ENCODE measurements around the gene SLC40A1. TPM values are rescaled to one million over a fixed set of nuclear protein-coding genes. Genes with fewer than 3 reads are reported as not detected.

Gene SLC40A1
- total RNA-seq, 1 experiment from 2014 or later, result 109 TPM

DNA sequence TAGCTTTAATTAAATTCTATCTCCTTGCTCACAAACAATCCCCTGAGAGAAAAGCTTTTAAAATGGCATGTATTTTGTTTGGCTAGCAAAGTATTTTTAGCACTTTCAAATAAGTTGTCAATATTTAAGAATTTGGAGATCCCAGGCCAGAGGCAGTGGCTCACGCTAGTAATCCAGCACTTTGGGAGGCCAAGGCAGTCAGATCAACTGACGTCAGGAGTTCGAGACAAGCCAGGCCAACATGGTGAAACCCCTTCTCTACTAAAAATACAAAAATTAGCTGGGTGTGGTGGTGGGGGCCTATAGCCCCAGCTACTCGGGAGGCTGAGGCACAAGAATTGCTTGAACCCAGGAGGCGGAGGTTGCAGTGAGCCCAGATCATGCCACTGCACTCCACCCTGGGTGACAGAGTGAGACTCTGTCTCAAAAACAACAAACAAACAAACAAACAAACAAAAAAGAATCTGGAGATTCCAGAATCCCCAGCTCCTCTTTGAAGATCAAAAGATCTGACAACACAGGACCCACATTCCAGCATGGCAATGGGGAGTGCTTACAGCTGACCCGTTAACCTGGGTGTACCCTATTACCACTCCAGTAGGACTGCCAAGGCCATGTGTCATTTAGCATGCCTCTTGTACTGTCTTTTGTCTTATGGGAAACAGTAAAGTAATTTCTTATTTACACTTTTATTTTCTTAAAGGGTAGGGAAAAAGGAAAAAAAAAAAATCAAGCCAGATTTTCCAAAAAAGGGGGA, 21.9 kb downstream of the SLC40A1 start:
- H3K4me1 ChIP-seq, result peaks cover 80% of the 10 kb centered on the region
- CTCF ChIA-PET, result no interaction called here
- POLR2A ChIA-PET, result interaction anchor here (1.1 kb wide), 1 partner anchor 22 kb away, joined by 5 read pairs; the partner anchor contains the start of gene SLC40A1
- no peaks in the 10 kb centered on the region for H3K27me3 ChIP-seq (replicated peaks; ENCODE audit: control insufficient read depth, insufficient read depth, low read length)
- peaks cover 2% of the 10 kb centered on the region; the same call in 1 of the 2 replicates for H3K36me3 ChIP-seq (ENCODE audit: control insufficient read depth, insufficient read depth, low read length)
- no peaks in the 10 kb centered on the region for H3K9me3 ChIP-seq
- TF ChIP-seq, protein P1, sequence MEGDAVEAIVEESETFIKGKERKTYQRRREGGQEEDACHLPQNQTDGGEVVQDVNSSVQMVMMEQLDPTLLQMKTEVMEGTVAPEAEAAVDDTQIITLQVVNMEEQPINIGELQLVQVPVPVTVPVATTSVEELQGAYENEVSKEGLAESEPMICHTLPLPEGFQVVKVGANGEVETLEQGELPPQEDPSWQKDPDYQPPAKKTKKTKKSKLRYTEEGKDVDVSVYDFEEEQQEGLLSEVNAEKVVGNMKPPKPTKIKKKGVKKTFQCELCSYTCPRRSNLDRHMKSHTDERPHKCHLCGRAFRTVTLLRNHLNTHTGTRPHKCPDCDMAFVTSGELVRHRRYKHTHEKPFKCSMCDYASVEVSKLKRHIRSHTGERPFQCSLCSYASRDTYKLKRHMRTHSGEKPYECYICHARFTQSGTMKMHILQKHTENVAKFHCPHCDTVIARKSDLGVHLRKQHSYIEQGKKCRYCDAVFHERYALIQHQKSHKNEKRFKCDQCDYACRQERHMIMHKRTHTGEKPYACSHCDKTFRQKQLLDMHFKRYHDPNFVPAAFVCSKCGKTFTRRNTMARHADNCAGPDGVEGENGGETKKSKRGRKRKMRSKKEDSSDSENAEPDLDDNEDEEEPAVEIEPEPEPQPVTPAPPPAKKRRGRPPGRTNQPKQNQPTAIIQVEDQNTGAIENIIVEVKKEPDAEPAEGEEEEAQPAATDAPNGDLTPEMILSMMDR (IDR thresholded peaks at IDR 0.05; ENCODE audit: insufficient read depth in 1 of 2, low read depth in 1 of 2, low read length in 1 of 2, severe bottlenecking in 1 of 2, unreplicated experiment in 1 of 2), result no peak
- BruUV-seq (replicated peaks), result no TSS peak
- no peaks in the 10 kb centered on the region for H3K9me3 Mint-ChIP-seq (ENCODE audit: unreplicated experiment)
- no peaks in the 10 kb centered on the region for H3K27me3 Mint-ChIP-seq (ENCODE audit: insufficient read depth, unreplicated experiment)
- no peak overlapping the region for H3K4me3 ChIP-seq (ENCODE audit: low read depth, low read length)
- intact Hi-C loops (cut with micrococcal nuclease; ENCODE audit: unreplicated experiment), result no loop called here
- no peak overlapping the region for H3K4me3 Mint-ChIP-seq (ENCODE audit: unreplicated experiment)
- H3K36me3 Mint-ChIP-seq (ENCODE audit: insufficient read depth, unreplicated experiment), result peaks cover 20% of the 10 kb centered on the region
- peak overlapping the region; percentile 42 for H3K27ac Mint-ChIP-seq (ENCODE audit: unreplicated experiment)
- peaks cover 38% of the 10 kb centered on the region for H3K4me1 Mint-ChIP-seq (ENCODE audit: low read depth, unreplicated experiment)
- no peak for DNase-seq

DNA sequence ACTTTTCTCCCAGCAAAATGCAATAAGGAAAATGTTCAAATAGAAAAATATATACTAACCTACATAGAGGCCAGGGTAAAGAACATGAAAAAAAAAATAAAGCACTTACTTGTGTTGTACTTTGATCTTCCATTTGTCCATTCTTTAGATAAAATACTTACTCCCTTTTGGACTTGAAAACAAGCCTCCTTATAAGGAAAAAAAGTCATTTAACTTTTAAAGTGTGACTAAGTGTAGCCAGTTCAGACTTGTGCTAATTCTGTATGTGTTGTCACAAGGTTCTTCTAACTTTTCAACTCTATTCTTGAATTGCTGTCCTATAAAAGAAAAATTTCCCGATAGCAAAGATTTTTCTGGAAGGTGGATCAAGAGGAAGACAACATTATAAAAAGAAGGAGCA, 23.2 kb downstream of the SLC40A1 start:
- TF ChIP-seq, protein P1 (IDR thresholded peaks at IDR 0.05; ENCODE audit: insufficient read depth in 1 of 2, low read depth in 1 of 2, low read length in 1 of 2, severe bottlenecking in 1 of 2, unreplicated experiment in 1 of 2), result no peak
- ChIA-PET POLR2A (no interaction called here), CTCF (no interaction called here)
- Mint-ChIP-seq H3K4me3 (ENCODE audit: unreplicated experiment) (no peak overlapping the region), H3K27me3 (ENCODE audit: insufficient read depth, unreplicated experiment) (no peaks in the 10 kb centered on the region), H3K4me1 (ENCODE audit: low read depth, unreplicated experiment) (peaks cover 45% of the 10 kb centered on the region), H3K9me3 (ENCODE audit: unreplicated experiment) (no peaks in the 10 kb centered on the region), H3K27ac (ENCODE audit: unreplicated experiment) (peak overlapping the region; percentile 42), H3K36me3 (ENCODE audit: insufficient read depth, unreplicated experiment) (peaks cover 17% of the 10 kb centered on the region)
- Histone ChIP-seq H3K36me3 (ENCODE audit: control insufficient read depth, insufficient read depth, low read length) (peaks cover 2% of the 10 kb centered on the region; the same call in 1 of the 2 replicates), H3K4me3 (ENCODE audit: low read depth, low read length) (no peak overlapping the region), H3K9me3 (no peaks in the 10 kb centered on the region), H3K4me1 (peaks cover 93% of the 10 kb centered on the region), H3K27me3 (replicated peaks; ENCODE audit: control insufficient read depth, insufficient read depth, low read length) (no peaks in the 10 kb centered on the region)
- DNase-seq, result no peak
- intact Hi-C loops (cut with micrococcal nuclease; ENCODE audit: unreplicated experiment), result no loop called here
- no TSS peak for BruUV-seq (replicated peaks)

DNA sequence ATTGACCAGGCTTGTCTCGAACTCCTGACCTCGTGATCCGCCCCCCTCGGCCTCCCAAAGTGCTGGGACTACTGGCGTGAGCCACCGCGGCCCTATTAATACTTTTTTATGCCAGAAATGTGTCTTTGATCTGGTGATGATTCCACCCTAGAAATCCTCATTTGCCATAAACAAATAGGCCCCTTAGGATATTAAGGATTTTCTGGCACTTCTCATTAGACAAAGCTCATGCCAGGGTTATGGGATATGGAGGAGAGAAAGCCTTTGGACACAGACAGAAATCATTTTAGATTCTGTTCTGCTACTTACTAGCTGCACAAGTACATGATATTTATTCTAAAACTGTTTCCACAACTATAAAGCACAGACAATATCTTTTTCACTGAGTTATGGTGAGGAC, 24.1 kb downstream of the SLC40A1 start:
- H3K36me3 Mint-ChIP-seq (ENCODE audit: insufficient read depth, unreplicated experiment), result peaks cover 12% of the 10 kb centered on the region
- ChIA-PET POLR2A (interaction anchor here (2.4 kb wide), 1 partner anchor 23 kb away, joined by 14 read pairs; the partner anchor contains the start of gene SLC40A1), CTCF (no interaction called here)
- H3K4me3 Mint-ChIP-seq (ENCODE audit: unreplicated experiment), result no peak overlapping the region
- intact Hi-C loops (cut with micrococcal nuclease; ENCODE audit: unreplicated experiment), result no loop called here
- peaks cover 45% of the 10 kb centered on the region for H3K4me1 Mint-ChIP-seq (ENCODE audit: low read depth, unreplicated experiment)
- H3K27me3 ChIP-seq (replicated peaks; ENCODE audit: control insufficient read depth, insufficient read depth, low read length), result no peaks in the 10 kb centered on the region
- TF ChIP-seq, protein P1 (IDR thresholded peaks at IDR 0.05; ENCODE audit: insufficient read depth in 1 of 2, low read depth in 1 of 2, low read length in 1 of 2, severe bottlenecking in 1 of 2, unreplicated experiment in 1 of 2), result no peak
- peak overlapping the region; percentile 70 for H3K27ac Mint-ChIP-seq (ENCODE audit: unreplicated experiment)
- H3K9me3 ChIP-seq, result no peaks in the 10 kb centered on the region
- no TSS peak for BruUV-seq (replicated peaks)
- no peak for DNase-seq
- H3K9me3 Mint-ChIP-seq (ENCODE audit: unreplicated experiment), result no peaks in the 10 kb centered on the region
- H3K27me3 Mint-ChIP-seq (ENCODE audit: insufficient read depth, unreplicated experiment), result no peaks in the 10 kb centered on the region
- H3K36me3 ChIP-seq (ENCODE audit: control insufficient read depth, insufficient read depth, low read length), result peaks cover 2% of the 10 kb centered on the region; the same call in 1 of the 2 replicates
- H3K4me3 ChIP-seq (ENCODE audit: low read depth, low read length), result no peak overlapping the region
- peaks cover 95% of the 10 kb centered on the region for H3K4me1 ChIP-seq

Data from Caco-2 (cell line).